DND-41 (cell line): ENCODE data around the gene GFOD1.

ENCODE experiments used
- ATAC-seq: fragments of 200-7000 bp; cut with Tn5 transposase; 3 replicates; pipeline ENCODE4 v1.9.1; 2021; ENCODE audit warnings: low read depth; ENCODE audit not compliant: insufficient read depth
- DNase-seq: peaks from one replicate; pipeline ENCODE4 v3.0.0-alpha.2; 2020
- H2AFZ ChIP-seq: 2 replicates; pipeline ENCODE4 v1.6.0; 2012; ENCODE audit warnings: low read depth, low read length
- H3K27ac ChIP-seq: 2 replicates; pipeline ENCODE4 v1.5.1; 2012; ENCODE audit warnings: low read length, inconsistent platforms
- H3K27me3 ChIP-seq: fragments of 200-600 bp; sonication (generic); 2 replicates; pipeline ENCODE4 v1.6.0; 2012; ENCODE audit warnings: low read length, mild to moderate bottlenecking, inconsistent platforms; ENCODE audit not compliant: insufficient read depth, poor library complexity
- H3K36me3 ChIP-seq: 2 replicates; pipeline ENCODE4 v1.5.1; 2012; ENCODE audit warnings: low read length, inconsistent platforms; ENCODE audit not compliant: insufficient read depth
- H3K4me1 ChIP-seq: 2 replicates; pipeline ENCODE4 v1.5.1; 2012; ENCODE audit warnings: mild to moderate bottlenecking, low read length; ENCODE audit not compliant: insufficient read depth
- H3K4me2 ChIP-seq: 2 replicates; pipeline ENCODE4 v1.6.0; 2012; ENCODE audit warnings: mild to moderate bottlenecking, moderate library complexity, low read length, inconsistent platforms; ENCODE audit not compliant: insufficient read depth
- H3K4me3 ChIP-seq, 2 experiments: fragments of 200-600 bp in 1 of 2; shearing (Covaris generic) in 1 of 2; 2 replicates each; pipeline ENCODE4 v1.5.1; 2012 to 2016; ENCODE audit warnings: inconsistent platforms in 2 of 2, low read length in 2 of 2, mild to moderate bottlenecking in 2 of 2, low read depth in 1 of 2, moderate library complexity in 1 of 2
- H3K79me2 ChIP-seq: 2 replicates; pipeline ENCODE4 v1.6.0; 2012; ENCODE audit warnings: low read length, inconsistent platforms; ENCODE audit not compliant: insufficient read depth
- H3K9ac ChIP-seq: 2 replicates; pipeline ENCODE4 v1.6.0; 2012; ENCODE audit warnings: low read depth, mild to moderate bottlenecking, inconsistent platforms, low read length, moderate library complexity
- H3K9me3 ChIP-seq: 2 replicates; pipeline ENCODE4 v1.5.1; 2012; ENCODE audit warnings: low read length, moderate library complexity, mild to moderate bottlenecking, inconsistent platforms; ENCODE audit not compliant: insufficient read depth, severe bottlenecking
- H4K20me1 ChIP-seq: 2 replicates; pipeline ENCODE4 v1.6.0; 2012; ENCODE audit warnings: low read length; ENCODE audit not compliant: insufficient read depth
- EZH2 ChIP-seq: IDR thresholded peaks from 3 replicates; pipeline ENCODE4 v1.6.1; 2012; ENCODE audit warnings: borderline replicate concordance, low read depth, mild to moderate bottlenecking, moderate library complexity, low read length, inconsistent platforms; ENCODE audit not compliant: severe bottlenecking
- TF ChIP-seq, protein P1 (sequence below): IDR thresholded peaks from 2 replicates; pipeline ENCODE4 v1.5.1; 2012; ENCODE audit warnings: borderline replicate concordance, low read length, moderate library complexity, mild to moderate bottlenecking; ENCODE audit not compliant: poor library complexity, severe bottlenecking; ENCODE audit errors: extremely low read depth

GFOD1 gene

DNA sequence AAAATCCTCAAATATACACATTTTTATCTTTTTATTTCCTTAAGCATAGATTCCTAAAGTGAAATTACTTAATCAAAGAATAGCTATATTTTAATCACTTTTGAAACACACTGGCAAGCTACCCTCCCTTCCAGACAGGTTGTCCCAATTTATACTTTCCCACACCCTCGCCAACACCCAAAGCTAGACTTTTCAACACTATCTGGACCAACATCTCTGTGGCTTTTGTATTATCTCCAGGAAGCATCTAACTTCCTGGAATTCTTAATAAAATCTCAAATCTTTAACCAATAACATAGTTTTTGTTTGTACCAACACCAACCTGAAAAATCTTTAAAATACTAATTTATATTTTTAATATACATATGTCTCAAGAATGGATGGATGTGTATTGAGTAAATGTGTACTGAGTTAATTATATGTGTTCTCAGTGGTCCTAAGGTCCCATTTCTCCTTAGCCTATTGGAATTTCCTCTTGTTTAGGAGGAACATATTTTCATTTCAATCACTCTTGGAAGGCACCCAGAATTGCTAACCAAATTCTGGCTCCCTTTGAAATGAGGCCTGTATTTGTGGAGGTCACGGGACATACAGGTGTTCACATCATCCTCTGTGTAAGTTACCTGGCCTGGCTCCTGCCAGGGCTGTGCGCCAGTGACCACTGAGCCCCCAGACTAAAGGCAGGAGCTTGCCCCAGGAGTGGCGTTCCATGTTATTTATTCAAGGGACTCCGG is 17.4 kb upstream of the GFOD1 start:
- H2AFZ ChIP-seq = no peak overlapping the region
- H3K36me3 ChIP-seq = no peaks in the 10 kb centered on the region
- no peak overlapping the region for H3K9ac ChIP-seq
- H3K4me3 ChIP-seq = no peak overlapping the region
- TF ChIP-seq, protein P1, sequence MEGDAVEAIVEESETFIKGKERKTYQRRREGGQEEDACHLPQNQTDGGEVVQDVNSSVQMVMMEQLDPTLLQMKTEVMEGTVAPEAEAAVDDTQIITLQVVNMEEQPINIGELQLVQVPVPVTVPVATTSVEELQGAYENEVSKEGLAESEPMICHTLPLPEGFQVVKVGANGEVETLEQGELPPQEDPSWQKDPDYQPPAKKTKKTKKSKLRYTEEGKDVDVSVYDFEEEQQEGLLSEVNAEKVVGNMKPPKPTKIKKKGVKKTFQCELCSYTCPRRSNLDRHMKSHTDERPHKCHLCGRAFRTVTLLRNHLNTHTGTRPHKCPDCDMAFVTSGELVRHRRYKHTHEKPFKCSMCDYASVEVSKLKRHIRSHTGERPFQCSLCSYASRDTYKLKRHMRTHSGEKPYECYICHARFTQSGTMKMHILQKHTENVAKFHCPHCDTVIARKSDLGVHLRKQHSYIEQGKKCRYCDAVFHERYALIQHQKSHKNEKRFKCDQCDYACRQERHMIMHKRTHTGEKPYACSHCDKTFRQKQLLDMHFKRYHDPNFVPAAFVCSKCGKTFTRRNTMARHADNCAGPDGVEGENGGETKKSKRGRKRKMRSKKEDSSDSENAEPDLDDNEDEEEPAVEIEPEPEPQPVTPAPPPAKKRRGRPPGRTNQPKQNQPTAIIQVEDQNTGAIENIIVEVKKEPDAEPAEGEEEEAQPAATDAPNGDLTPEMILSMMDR = no peak
- TF ChIP-seq EZH2 = no peak
- ATAC-seq = no peak
- no peaks in the 10 kb centered on the region for H4K20me1 ChIP-seq
- no peaks in the 10 kb centered on the region for H3K9me3 ChIP-seq
- no peak overlapping the region for H3K27ac ChIP-seq
- H3K79me2 ChIP-seq = no peaks in the 10 kb centered on the region
- no peak for DNase-seq
- H3K4me1 ChIP-seq = peaks cover 4% of the 10 kb centered on the region; the same call in 1 of the 2 replicates
- no peak overlapping the region for H3K4me2 ChIP-seq
- no peaks in the 10 kb centered on the region for H3K27me3 ChIP-seq

- no peak for TF ChIP-seq EZH2
- TF ChIP-seq, protein P1 = no peak
- no peaks in the 10 kb centered on the region for H4K20me1 ChIP-seq
- H3K4me3 ChIP-seq = no peak overlapping the region
- H3K79me2 ChIP-seq = no peaks in the 10 kb centered on the region
- H2AFZ ChIP-seq = no peak overlapping the region
- no peak overlapping the region for H3K9ac ChIP-seq
- no peak overlapping the region for H3K27ac ChIP-seq
- ATAC-seq (no peak), DNase-seq (no peak)
- no peaks in the 10 kb centered on the region for H3K36me3 ChIP-seq
- no peak overlapping the region for H3K4me2 ChIP-seq
- peaks cover 4% of the 10 kb centered on the region for H3K27me3 ChIP-seq
- H3K4me1 ChIP-seq = peaks cover 4% of the 10 kb centered on the region; the same call in 1 of the 2 replicates
- H3K9me3 ChIP-seq = no peaks in the 10 kb centered on the region
Observed at GRCh38 chr6:13500915-13501314, 13.5 kb upstream of the GFOD1 start.

- peaks cover 4% of the 10 kb centered on the region for H3K27me3 ChIP-seq
- no peak for ATAC-seq
Observed at GRCh38 chr6:13500264-13500663, 12.9 kb upstream of the GFOD1 start.

More at GRCh38 chr6:13500264-13500663, 12.9 kb upstream of the GFOD1 start:
- Histone ChIP-seq H3K4me2 (no peak overlapping the region), H3K9ac (no peak overlapping the region), H2AFZ (no peak overlapping the region), H3K36me3 (no peaks in the 10 kb centered on the region), H3K4me3 (no peak overlapping the region), H3K9me3 (no peaks in the 10 kb centered on the region), H3K4me1 (peaks cover 4% of the 10 kb centered on the region; the same call in 1 of the 2 replicates), H3K27ac (no peak overlapping the region), H4K20me1 (no peaks in the 10 kb centered on the region), H3K79me2 (no peaks in the 10 kb centered on the region)
- DNase-seq = no peak
- TF ChIP-seq EZH2 = no peak
- TF ChIP-seq, protein P1 = no peak
